Natural killer cell (primary cell): Measurements from ENCODE around the gene EXOC3L4. TPM values are rescaled to one million over a fixed set of nuclear protein-coding genes. Genes with fewer than 3 reads are reported as not detected.

Experiments used
- ATAC-seq, 3 donors: fragments of 150-1000 bp in 2 of 3; fragments of 200-7000 bp in 1 of 3; cut with Tn5 transposase; 1 replicate in 1 of 3; 2 replicates in 2 of 3; pipeline ENCODE4 v1.10.0; 2021; ENCODE audit warnings: mild to moderate bottlenecking in 2 of 3, moderate library complexity in 2 of 3
- DNase-seq, 2 donors: peaks; one replicate each; pipeline versions ENCODE4 v3.0.0 to v3.0.0-alpha.2; 2013 to 2021; ENCODE audit warnings: mixed read lengths in 1 of 2
- H3K27ac ChIP-seq: one replicate; pipeline ENCODE4 v1.5.1; 2013; ENCODE audit warnings: mild to moderate bottlenecking, low read length
- H3K27me3 ChIP-seq: one replicate; pipeline ENCODE4 v1.6.1; 2013; ENCODE audit warnings: low read length; ENCODE audit not compliant: control insufficient read depth, insufficient read depth
- H3K36me3 ChIP-seq: one replicate; pipeline ENCODE4 v1.6.1; 2013; ENCODE audit warnings: low read length; ENCODE audit not compliant: control insufficient read depth, insufficient read depth
- H3K4me1 ChIP-seq: one replicate; pipeline ENCODE4 v1.6.1; 2013; ENCODE audit warnings: low read length; ENCODE audit not compliant: control insufficient read depth, insufficient read depth
- H3K4me3 ChIP-seq: one replicate; pipeline ENCODE4 v1.5.1; 2013; ENCODE audit warnings: low read length
- H3K9me3 ChIP-seq: one replicate; pipeline ENCODE4 v1.6.1; 2013; ENCODE audit warnings: low read length; ENCODE audit not compliant: control insufficient read depth, insufficient read depth
- H3K27ac Mint-ChIP-seq, 2 donors: one replicate each; pipeline ENCODE4 v1.8.0; 2022; ENCODE audit warnings: mild to moderate bottlenecking in 2 of 2, mixed read lengths in 2 of 2, moderate library complexity in 1 of 2
- H3K27me3 Mint-ChIP-seq, 2 donors: one replicate each; pipeline ENCODE4 v1.8.0; 2022; ENCODE audit warnings: low read depth in 2 of 2, mixed read lengths in 2 of 2
- H3K36me3 Mint-ChIP-seq: one replicate; pipeline ENCODE4 v1.8.0; 2022; ENCODE audit warnings: mixed read lengths
- H3K4me1 Mint-ChIP-seq, 2 donors: one replicate each; pipeline ENCODE4 v1.8.0; 2022; ENCODE audit warnings: mixed read lengths in 2 of 2
- H3K4me3 Mint-ChIP-seq: one replicate; pipeline ENCODE4 v1.8.0; 2022; ENCODE audit warnings: mild to moderate bottlenecking, moderate library complexity, mixed read lengths
- H3K9me3 Mint-ChIP-seq, 2 donors: one replicate each; pipeline ENCODE4 v1.8.0; 2022; ENCODE audit warnings: mixed read lengths in 2 of 2
- CTCF ChIP-seq: fragments of 200-600 bp; IDR thresholded peaks from one replicate; pipeline ENCODE4 v1.8.0; 2022; ENCODE audit warnings: antibody characterized with exemption
- WGBS: methylation state at CpG from one replicate; pipeline ENCODE4 v1.1.7; 2013; ENCODE audit warnings: missing lambda C conversion rate; ENCODE audit not compliant: insufficient coverage; 5-methylcytosine and 5-hydroxymethylcytosine counted together
- intact Hi-C: fragments of 100-400 bp; cut with micrococcal nuclease; formaldehyde crosslinking; loops from one replicate; pipeline ENCODE4 v1.14.2; 2022
- total RNA-seq, 4 donors: library from RNA; stranded (reverse); fragments of 120-200 nt in 1 of 4; gene quantifications; one replicate each; pipeline versions ENCODE4 v1.2.3 to v1.2.4, GENCODE V29; 2013 to 2022

The EXOC3L4 gene
- total RNA-seq, 3 donors from 2014 or later (not counting 1 experiment from before 2014, with no cell fraction given): not detected

DNA sequence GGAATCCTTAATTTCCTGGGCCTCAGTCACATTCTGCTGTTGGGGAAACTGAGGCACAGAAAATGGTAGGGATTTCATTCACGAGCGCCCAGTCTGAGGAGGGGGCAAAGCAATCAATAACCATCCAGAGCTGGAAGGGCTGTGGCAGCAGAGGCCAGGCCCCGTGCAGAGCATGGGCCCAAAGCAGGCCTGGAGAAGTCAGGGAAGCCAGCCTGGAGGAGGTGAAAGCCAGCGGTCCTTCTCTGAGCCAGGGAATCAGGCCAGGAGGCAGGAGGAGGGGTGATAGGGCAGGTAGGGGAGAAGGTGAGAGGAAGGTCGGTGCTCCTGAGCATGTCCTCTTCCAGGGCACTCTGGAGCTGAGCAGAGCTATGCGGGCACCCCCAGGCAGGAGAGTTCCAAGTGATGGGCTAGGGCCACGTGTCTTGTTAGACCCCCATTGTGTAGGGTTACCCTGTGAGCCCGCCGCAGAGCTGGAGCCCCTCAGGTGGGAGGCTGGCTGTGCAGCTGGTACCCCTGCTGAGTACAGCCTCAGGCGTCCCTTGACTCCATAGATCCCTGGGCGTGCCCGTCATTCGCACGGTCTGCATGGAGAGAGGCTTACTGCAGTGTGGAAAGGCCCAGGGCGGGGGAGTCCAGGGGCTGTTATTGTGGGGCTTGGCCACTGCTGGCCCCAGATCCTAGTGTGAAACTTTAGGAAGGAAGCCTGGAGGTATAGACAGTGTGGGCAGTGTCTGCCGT, 33.5 kb downstream of the EXOC3L4 start:
- no peaks in the 10 kb centered on the region for H3K36me3 ChIP-seq

GRCh38 chr14:103128631-103129300, 34.2 kb downstream of the EXOC3L4 start:
- Histone ChIP-seq H3K4me1 (peaks cover 6% of the 10 kb centered on the region), H3K4me3 (no peak overlapping the region), H3K36me3 (no peaks in the 10 kb centered on the region), H3K9me3 (no peaks in the 10 kb centered on the region), H3K27me3 (peaks cover 5% of the 10 kb centered on the region), H3K27ac (no peak overlapping the region)
- TF ChIP-seq CTCF: no peak
- Mint-ChIP-seq H3K9me3 (no peaks in the 10 kb centered on the region), H3K27me3 (peaks cover 6 to 9% of the 10 kb centered on the region in 2 donors), H3K27ac (no peak overlapping the region), H3K4me3 (no peak overlapping the region), H3K36me3 (no peaks in the 10 kb centered on the region), H3K4me1 (peaks cover 0 to 6% of the 10 kb centered on the region in 2 donors)
- WGBS: 79% methylated on average over 13 of the region's 13 CpGs
- DNase-seq (no peak), ATAC-seq (no peak)
- intact Hi-C loops: no loop called here

More for the DNA sequence above, 33.5 kb downstream of the EXOC3L4 start:
- Mint-ChIP-seq H3K36me3 (no peaks in the 10 kb centered on the region), H3K4me1 (peaks cover 0 to 6% of the 10 kb centered on the region in 2 donors), H3K27ac (no peak overlapping the region), H3K4me3 (no peak overlapping the region), H3K9me3 (no peaks in the 10 kb centered on the region), H3K27me3 (peaks cover 6 to 9% of the 10 kb centered on the region in 2 donors)
- no peaks in the 10 kb centered on the region for H3K9me3 ChIP-seq
- H3K4me3 ChIP-seq: no peak overlapping the region
- H3K27me3 ChIP-seq: peaks cover 5% of the 10 kb centered on the region
- intact Hi-C loops: no loop called here
- WGBS: 95% methylated on average over 16 of the region's 16 CpGs
- ATAC-seq: no peak
- no peak for DNase-seq
- no peak for TF ChIP-seq CTCF
- peaks cover 9% of the 10 kb centered on the region for H3K4me1 ChIP-seq
- H3K27ac ChIP-seq: no peak overlapping the region

DNA sequence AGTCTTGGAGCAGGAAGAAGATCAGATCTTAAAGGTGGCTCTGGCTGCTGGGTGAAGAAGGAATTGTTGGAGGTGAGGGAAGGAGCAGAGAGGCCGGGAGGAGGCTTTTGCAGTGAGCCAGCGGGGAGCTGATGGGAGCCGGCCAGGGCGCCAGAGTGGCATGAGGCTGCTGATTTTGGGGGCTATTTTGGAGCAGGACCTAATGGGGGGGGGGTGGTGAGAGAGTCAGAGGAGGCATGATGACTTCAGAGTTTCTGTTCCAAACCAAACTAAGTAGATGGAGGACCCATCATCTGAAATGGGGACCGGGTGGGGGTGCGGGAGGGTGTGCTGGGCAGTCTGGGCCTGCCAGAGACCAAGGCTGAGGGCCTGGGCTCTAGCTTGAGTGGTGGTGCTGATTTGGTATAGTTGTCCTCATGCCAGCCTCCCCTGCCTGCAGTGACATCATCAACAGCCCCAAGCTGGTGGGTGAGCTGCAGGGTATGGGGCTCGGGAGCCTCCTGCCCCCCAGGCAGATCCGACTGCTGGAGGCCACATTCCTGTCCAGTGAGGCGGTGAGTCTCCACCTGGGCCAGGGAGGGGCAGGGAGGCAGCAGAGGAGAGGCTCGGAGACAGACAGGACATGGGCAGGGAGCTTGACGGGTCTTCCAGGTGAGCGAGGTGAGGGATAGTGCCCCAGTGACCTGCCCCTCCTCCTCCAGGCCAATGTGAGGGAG, 34.9 kb downstream of the EXOC3L4 start:
- intact Hi-C loops: no loop called here
- no peaks in the 10 kb centered on the region for H3K9me3 ChIP-seq
- H3K4me3 ChIP-seq: no peak overlapping the region
- Mint-ChIP-seq H3K4me3 (no peak overlapping the region), H3K36me3 (no peaks in the 10 kb centered on the region), H3K4me1 (no peaks in the 10 kb centered on the region), H3K9me3 (no peaks in the 10 kb centered on the region), H3K27ac (no peak overlapping the region), H3K27me3 (peaks cover 0 to 6% of the 10 kb centered on the region in 2 donors)
- WGBS: 92% methylated on average over 12 of the region's 12 CpGs
- ATAC-seq (no peak), DNase-seq (no peak)
- no peak for TF ChIP-seq CTCF
- H3K36me3 ChIP-seq: no peaks in the 10 kb centered on the region
- no peak overlapping the region for H3K27ac ChIP-seq
- no peaks in the 10 kb centered on the region for H3K4me1 ChIP-seq
- no peaks in the 10 kb centered on the region for H3K27me3 ChIP-seq
